Placental epithelial cell (primary cell): ENCODE data around the gene IGFBP6. TPM values are rescaled to one million over a fixed set of nuclear protein-coding genes. Genes with fewer than 3 reads are reported as not detected.

Source experiments
- small RNA-seq: library from RNA; depleted of rRNA; stranded (forward); fragments of <200 nt; gene quantifications from one replicate; pipeline ENCODE3, GENCODE V24; 2012
- total RNA-seq: library from RNA; depleted of rRNA; stranded (reverse); fragments of >200 nt; gene quantifications from 2 replicates; pipeline ENCODE4 v1.2.3, GENCODE V29; 2012

IGFBP6 gene
- total RNA-seq = 45.4 and 101 TPM in 2 replicates

GRCh38 chr12:53097564-53098353, at the start of gene IGFBP6:
Gene IGFBP6 (plus strand): TSS chr12:53097667. CDS start chr12:53097718, 51 bp downstream.

GRCh38 chr12:53049571-53050318, 47.7 kb upstream of the IGFBP6 start, which contains the start of gene TNS2:
Gene TNS2 (plus strand): TSS chr12:53050065. CDS start chr12:53050186, 121 bp downstream.

GRCh38 chr12:53079226-53080117, 18.0 kb upstream of the IGFBP6 start, which contains the start of gene SPRYD3:
Gene SPRYD3 (minus strand): TSS chr12:53079390. CDS start chr12:53079333, 57 bp downstream.

GRCh38 chr12:53102883-53103807, 5.7 kb downstream of the IGFBP6 start, which contains the start of gene SOAT2:
Gene SOAT2 (plus strand): TSS chr12:53103486. CDS start chr12:53103578, 92 bp downstream.

Small RNA genes lying within 50 kb of the gene (small RNA-seq; reads per million reads assigned to genes)
- gene HIGD1AP1 (not detected), gene MIR6757 (not detected), gene RNU6-333P (not detected)

Other genes with a start within 250 kb of the IGFBP6 start
- not detected in 2 replicates for gene KRT78, start 248.7 kb upstream of the IGFBP6 start, total RNA-seq
- 1,687 and 3,634 TPM in 2 replicates for gene KRT8, start 192.6 kb upstream of the IGFBP6 start, total RNA-seq
- gene KRT18, start 148.5 kb upstream of the IGFBP6 start, total RNA-seq = 1,534 and 4,469 TPM in 2 replicates
- gene EIF4B, start 91.2 kb upstream of the IGFBP6 start, total RNA-seq = 801 and 934 TPM in 2 replicates
- 5.1 and 14.9 TPM in 2 replicates for gene TNS2, start 47.6 kb upstream of the IGFBP6 start, total RNA-seq
- gene SPRYD3, start 18.3 kb upstream of the IGFBP6 start, total RNA-seq = 26.7 and 33.4 TPM in 2 replicates
- gene SOAT2, start 5.8 kb downstream of the IGFBP6 start, total RNA-seq = not detected in 2 replicates
- gene ZNF740, start 83.1 kb downstream of the IGFBP6 start, total RNA-seq = 12.6 and 18.1 TPM in 2 replicates
- gene CSAD, start 83.3 kb downstream of the IGFBP6 start, total RNA-seq = 3.9 and 14.9 TPM in 2 replicates
- not detected in 2 replicates for gene ITGB7, start 109.6 kb downstream of the IGFBP6 start, total RNA-seq
- 21.1 and 36.9 TPM in 2 replicates for gene RARG, start 134.5 kb downstream of the IGFBP6 start, total RNA-seq
- gene ESPL1, start 170.6 kb downstream of the IGFBP6 start, total RNA-seq = 7.7 and 9.8 TPM in 2 replicates
- 210 and 446 TPM in 2 replicates for gene PFDN5, start 197.9 kb downstream of the IGFBP6 start, total RNA-seq
- gene MYG1, start 202.0 kb downstream of the IGFBP6 start, total RNA-seq = 42.8 and 49.6 TPM in 2 replicates
- gene AAAS, start 223.9 kb downstream of the IGFBP6 start, total RNA-seq = 53.0 and 64.9 TPM in 2 replicates
- not detected in 2 replicates for gene SP7, start 238.7 kb downstream of the IGFBP6 start, total RNA-seq